HepG2 (cell line): ENCODE results near the gene RPS2. TPM values are rescaled to one million over a fixed set of nuclear protein-coding genes. Genes with fewer than 3 reads are reported as not detected.

Experiments
- AKAP8 ChIP-seq: sonication (generic); formaldehyde crosslinking; IDR thresholded peaks from 2 replicates; pipeline ENCODE4 v1.5.1; 2020; ENCODE audit warnings: mild to moderate bottlenecking, missing genetic modification reagents
- CHD2 ChIP-seq: IDR thresholded peaks from 2 replicates; pipeline ENCODE4 v1.6.1; 2011; ENCODE audit warnings: low read depth, low read length, improper control_type of control experiment
- HHEX ChIP-seq: IDR thresholded peaks from 2 replicates; pipeline ENCODE4 v1.6.1; 2016; ENCODE audit warnings: control low read depth
- MEF2D ChIP-seq: sonication (generic); formaldehyde crosslinking; IDR thresholded peaks from 2 replicates; pipeline ENCODE4 v1.5.1; 2020; ENCODE audit warnings: mild to moderate bottlenecking, missing genetic modification reagents
- PPARG ChIP-seq: conservative IDR thresholded peaks from 2 replicates; pipeline ENCODE4 v1.6.1; 2016; ENCODE audit warnings: missing biosample characterization, missing genetic modification reagents
- SIX4 ChIP-seq: sonication (generic); formaldehyde crosslinking; IDR thresholded peaks from 2 replicates; pipeline ENCODE4 v1.4.0; 2020; ENCODE audit warnings: missing genetic modification reagents
- SNAPC2 ChIP-seq: sonication (generic); formaldehyde crosslinking; IDR thresholded peaks from 2 replicates; pipeline ENCODE4 v1.8.1; 2022; ENCODE audit warnings: mild to moderate bottlenecking, missing genetic modification reagents
- SP2 ChIP-seq: sonication (generic); formaldehyde crosslinking; IDR thresholded peaks from 2 replicates; pipeline ENCODE4 v1.5.1; 2020; ENCODE audit warnings: mild to moderate bottlenecking, missing genetic modification reagents
- TCF7 ChIP-seq: sonication (generic); IDR thresholded peaks from 2 replicates; pipeline ENCODE4 v1.6.1; 2016; ENCODE audit warnings: antibody characterized with exemption, low read depth
- THAP11 ChIP-seq: IDR thresholded peaks from 2 replicates; pipeline ENCODE4 v1.6.1; 2016; ENCODE audit warnings: missing biosample characterization, missing genetic modification reagents
- ZC3H13 ChIP-seq: sonication (generic); formaldehyde crosslinking; IDR thresholded peaks from 2 replicates; pipeline ENCODE4 v1.8.1; 2023; ENCODE audit warnings: mild to moderate bottlenecking, missing genetic modification reagents, moderate library complexity
- ZNF333 ChIP-seq: sonication (generic); formaldehyde crosslinking; IDR thresholded peaks from 2 replicates; pipeline ENCODE4 v1.4.0; 2020; ENCODE audit warnings: mild to moderate bottlenecking, missing genetic modification reagents, borderline replicate concordance
- ZNF891 ChIP-seq: sonication (generic); formaldehyde crosslinking; IDR thresholded peaks from 2 replicates; pipeline ENCODE4 v1.5.0; 2020; ENCODE audit warnings: mild to moderate bottlenecking, missing genetic modification reagents
- polyA plus RNA-seq, 8 experiments: library from polyadenylated mRNA; depleted of rRNA in 3 of 8; stranded (reverse) in 7 of 8; unstranded in 1 of 8; fragments of >200 nt; fragmentation: Illumina TruSeq in 4 of 8; extraction: Trizol in 4 of 8; gene quantifications; 2 replicates each; pipeline versions ENCODE4 v1.2.1 to v1.2.3, GENCODE V29; 2011 to 2016; ENCODE audit warnings: low read depth in 4 of 8, missing spikeins in 1 of 8, mixed read lengths in 1 of 8; ENCODE audit not compliant: insufficient read depth in 1 of 8
- total RNA-seq, 5 experiments: library from RNA; depleted of rRNA; stranded (reverse); fragments of >200 nt; fragmentation: Illumina TruSeq; extraction: Trizol; gene quantifications; 2 replicates each; pipeline ENCODE4 v1.2.3, GENCODE V29; 2016; ENCODE audit warnings: low read depth in 1 of 5
- TF ChIP-seq, protein P1 (sequence below): sonication (generic); formaldehyde crosslinking; conservative IDR thresholded peaks from 2 replicates; pipeline ENCODE4 v1.4.0; 2020; ENCODE audit warnings: missing genetic modification reagents
- TF ChIP-seq, protein P2 (sequence below): sonication (generic); formaldehyde crosslinking; IDR thresholded peaks from 2 replicates; pipeline ENCODE4 v1.5.1; 2020; ENCODE audit warnings: missing genetic modification reagents, mild to moderate bottlenecking, borderline replicate concordance
- TF ChIP-seq, protein P3 (sequence below): sonication (generic); formaldehyde crosslinking; IDR thresholded peaks from 2 replicates; pipeline ENCODE4 v1.4.0; 2020; ENCODE audit warnings: mild to moderate bottlenecking, missing genetic modification reagents
- TF ChIP-seq, protein P4 (sequence below): sonication (generic); formaldehyde crosslinking; IDR thresholded peaks from 2 replicates; pipeline ENCODE4 v1.8.0; 2022; ENCODE audit warnings: low read depth, missing genetic modification reagents
- TF ChIP-seq, protein P5 (sequence below): conservative IDR thresholded peaks from 2 replicates; pipeline ENCODE4 v1.6.1; 2018; ENCODE audit warnings: missing genetic modification reagents

The RPS2 gene
- total and polyA plus RNA-seq, 2 of the 13 experiments (the other 11 are each of a cell fraction or from before 2014, with no cell fraction given): 1,908 to 4,514 TPM

DNA sequence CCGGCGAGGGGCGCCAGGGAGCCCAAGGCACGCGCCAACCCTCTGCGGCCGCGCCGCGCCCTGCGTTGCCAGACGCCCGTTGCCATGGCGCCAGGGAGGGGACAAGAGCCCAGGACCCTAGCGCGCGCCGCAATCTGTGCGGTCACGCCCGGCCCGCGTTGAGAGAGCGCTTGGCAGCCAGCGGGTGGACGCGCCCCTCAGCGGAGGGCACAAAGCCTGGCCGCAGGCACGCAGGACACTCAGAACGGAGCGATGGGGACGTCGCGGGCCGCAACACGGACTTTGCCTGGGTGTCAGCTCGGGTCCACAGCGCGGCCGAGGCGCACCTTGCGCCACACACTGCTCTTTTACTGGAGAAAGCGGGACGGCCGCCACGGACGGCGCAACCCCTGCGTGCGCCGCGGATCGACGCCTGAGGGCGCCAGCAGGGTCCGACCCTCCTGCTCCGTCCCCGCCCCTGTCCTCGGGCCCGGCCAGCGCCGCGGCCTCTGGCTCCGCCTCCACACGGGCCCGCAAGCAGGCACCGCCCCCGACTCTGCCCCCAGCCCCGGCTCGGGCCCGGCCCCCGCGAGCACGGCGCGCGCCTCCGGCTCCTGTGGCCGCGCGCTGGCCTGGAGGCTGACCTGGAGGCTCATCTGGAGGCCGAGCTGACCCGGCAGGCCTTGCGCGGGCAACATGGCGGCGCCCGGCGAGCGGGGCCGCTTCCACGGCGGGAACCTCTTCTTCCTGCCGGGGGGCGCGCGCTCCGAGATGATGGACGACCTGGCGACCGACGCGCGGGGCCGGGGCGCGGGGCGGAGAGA, 19.1 kb upstream of the RPS2 start, which contains the start of gene GFER (continued):
- peak; percentile 86 for TF ChIP-seq THAP11 (CRISPR knock-in tag)
- TF ChIP-seq HHEX (CRISPR knock-in tag): no peak
- 0 out of 2 replicates have a peak, but pooled peaks have one; percentile 14 for TF ChIP-seq ZC3H13 (CRISPR knock-in tag)
- TF ChIP-seq, protein P1, sequence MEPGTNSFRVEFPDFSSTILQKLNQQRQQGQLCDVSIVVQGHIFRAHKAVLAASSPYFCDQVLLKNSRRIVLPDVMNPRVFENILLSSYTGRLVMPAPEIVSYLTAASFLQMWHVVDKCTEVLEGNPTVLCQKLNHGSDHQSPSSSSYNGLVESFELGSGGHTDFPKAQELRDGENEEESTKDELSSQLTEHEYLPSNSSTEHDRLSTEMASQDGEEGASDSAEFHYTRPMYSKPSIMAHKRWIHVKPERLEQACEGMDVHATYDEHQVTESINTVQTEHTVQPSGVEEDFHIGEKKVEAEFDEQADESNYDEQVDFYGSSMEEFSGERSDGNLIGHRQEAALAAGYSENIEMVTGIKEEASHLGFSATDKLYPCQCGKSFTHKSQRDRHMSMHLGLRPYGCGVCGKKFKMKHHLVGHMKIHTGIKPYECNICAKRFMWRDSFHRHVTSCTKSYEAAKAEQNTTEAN: peak; percentile 62
- TF ChIP-seq SNAPC2: no peak
- TF ChIP-seq TCF7: no peak
- no peak; the same call in 1 of the 2 replicates for TF ChIP-seq SP2 (CRISPR knock-in tag)
- TF ChIP-seq, protein P2, sequence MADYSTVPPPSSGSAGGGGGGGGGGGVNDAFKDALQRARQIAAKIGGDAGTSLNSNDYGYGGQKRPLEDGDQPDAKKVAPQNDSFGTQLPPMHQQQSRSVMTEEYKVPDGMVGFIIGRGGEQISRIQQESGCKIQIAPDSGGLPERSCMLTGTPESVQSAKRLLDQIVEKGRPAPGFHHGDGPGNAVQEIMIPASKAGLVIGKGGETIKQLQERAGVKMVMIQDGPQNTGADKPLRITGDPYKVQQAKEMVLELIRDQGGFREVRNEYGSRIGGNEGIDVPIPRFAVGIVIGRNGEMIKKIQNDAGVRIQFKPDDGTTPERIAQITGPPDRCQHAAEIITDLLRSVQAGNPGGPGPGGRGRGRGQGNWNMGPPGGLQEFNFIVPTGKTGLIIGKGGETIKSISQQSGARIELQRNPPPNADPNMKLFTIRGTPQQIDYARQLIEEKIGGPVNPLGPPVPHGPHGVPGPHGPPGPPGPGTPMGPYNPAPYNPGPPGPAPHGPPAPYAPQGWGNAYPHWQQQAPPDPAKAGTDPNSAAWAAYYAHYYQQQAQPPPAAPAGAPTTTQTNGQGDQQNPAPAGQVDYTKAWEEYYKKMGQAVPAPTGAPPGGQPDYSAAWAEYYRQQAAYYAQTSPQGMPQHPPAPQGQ: no peak
- peak; percentile 12; the same call in 1 of the 2 replicates for TF ChIP-seq ZNF891 (CRISPR knock-in tag)
- no peak for TF ChIP-seq CHD2
- TF ChIP-seq MEF2D: no peak
- TF ChIP-seq, protein P3, sequence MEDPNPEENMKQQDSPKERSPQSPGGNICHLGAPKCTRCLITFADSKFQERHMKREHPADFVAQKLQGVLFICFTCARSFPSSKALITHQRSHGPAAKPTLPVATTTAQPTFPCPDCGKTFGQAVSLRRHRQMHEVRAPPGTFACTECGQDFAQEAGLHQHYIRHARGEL (CRISPR knock-in tag): no peak
- no peak for TF ChIP-seq PPARG (CRISPR knock-in tag)
- TF ChIP-seq ZNF333 (CRISPR knock-in tag): 0 out of 2 replicates have a peak, but pooled peaks have one; percentile 48
- TF ChIP-seq SIX4: no peak
- TF ChIP-seq, protein P4, sequence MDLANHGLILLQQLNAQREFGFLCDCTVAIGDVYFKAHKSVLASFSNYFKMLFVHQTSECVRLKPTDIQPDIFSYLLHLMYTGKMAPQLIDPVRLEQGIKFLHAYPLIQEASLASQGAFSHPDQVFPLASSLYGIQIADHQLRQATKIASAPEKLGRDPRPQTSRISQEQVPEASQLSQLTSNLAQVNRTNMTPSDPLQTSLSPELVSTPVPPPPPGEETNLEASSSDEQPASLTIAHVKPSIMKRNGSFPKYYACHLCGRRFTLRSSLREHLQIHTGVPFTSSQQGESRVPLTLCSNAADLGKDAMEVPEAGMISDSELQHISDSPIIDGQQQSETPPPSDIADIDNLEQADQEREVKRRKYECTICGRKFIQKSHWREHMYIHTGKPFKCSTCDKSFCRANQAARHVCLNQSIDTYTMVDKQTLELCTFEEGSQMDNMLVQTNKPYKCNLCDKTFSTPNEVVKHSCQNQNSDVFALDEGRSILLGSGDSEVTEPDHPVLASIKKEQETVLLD (CRISPR knock-in tag): 0 out of 2 replicates have a peak, but pooled peaks have one; percentile 52
- TF ChIP-seq, protein P5, sequence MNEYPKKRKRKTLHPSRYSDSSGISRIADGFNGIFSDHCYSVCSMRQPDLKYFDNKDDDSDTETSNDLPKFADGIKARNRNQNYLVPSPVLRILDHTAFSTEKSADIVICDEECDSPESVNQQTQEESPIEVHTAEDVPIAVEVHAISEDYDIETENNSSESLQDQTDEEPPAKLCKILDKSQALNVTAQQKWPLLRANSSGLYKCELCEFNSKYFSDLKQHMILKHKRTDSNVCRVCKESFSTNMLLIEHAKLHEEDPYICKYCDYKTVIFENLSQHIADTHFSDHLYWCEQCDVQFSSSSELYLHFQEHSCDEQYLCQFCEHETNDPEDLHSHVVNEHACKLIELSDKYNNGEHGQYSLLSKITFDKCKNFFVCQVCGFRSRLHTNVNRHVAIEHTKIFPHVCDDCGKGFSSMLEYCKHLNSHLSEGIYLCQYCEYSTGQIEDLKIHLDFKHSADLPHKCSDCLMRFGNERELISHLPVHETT (CRISPR knock-in tag): 0 out of 2 replicates have a peak, but pooled peaks have one; percentile 75
- TF ChIP-seq AKAP8 (CRISPR knock-in tag): no peak; the same call in 1 of the 2 replicates
